Activated naive CD4-positive, alpha-beta T cell (primary cell): ENCODE measurements around the gene SLC38A8.

Source experiments
- DNase-seq, 4 experiments: peaks; one replicate each; lab custom pipeline; 2025; lab: John Stamatoyannopoulos, UW

The SLC38A8 gene

DNA sequence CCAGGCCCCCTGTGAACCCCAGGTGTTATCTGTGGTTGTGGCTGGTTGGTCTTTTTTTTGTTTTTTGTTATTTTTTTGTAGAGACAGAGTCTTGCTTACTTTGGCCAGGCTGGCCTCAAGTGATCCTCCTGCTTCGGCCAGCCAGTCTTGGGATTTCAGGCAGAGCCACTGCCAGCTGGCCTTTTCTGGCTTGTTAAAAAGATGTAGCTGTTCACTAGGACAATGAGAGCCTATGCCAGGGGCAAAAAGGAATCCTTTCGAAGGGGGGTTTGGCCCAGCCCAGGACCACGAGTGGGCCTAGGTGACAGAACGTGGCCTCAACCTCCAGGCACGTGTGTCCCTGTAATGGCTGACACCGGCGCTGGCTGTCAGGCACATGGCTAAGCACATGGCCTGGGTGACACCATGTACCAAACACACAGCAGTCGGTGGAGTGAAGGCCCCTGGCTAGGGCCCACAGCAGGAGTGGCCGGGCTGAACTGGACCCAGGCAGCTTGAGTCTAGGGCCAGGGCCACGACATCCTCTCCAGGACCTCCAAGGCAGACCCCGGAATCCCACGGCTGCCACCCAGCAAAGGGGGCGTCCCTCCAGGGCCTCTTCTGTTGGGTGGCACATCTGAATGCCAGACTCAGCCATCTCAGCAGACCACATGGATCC is 6.9 kb upstream of the SLC38A8 start:
- no peak for DNase-seq

- DNase-seq = no peak
Observed at GRCh38 chr16:84048871-84049270, 6.3 kb upstream of the SLC38A8 start.

DNA sequence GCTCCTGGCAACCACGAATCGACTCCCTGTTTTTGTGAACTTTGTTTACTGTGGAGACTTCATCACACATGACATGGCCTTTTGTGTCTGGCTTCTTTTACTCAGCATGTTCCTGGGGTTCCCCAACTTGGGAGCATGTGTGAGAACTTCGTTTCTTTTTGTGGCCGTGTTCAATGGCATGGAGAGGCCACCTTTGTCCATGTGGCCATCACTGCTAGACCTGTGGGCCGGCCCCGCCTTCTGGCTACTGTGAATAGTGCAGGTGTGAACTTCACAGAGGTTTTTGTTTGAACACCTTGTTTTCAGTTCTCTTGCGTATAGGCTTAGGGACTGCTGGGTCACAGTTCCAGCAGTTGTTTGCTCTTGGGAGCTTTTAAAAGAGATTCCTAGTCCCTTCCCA is 5.7 kb upstream of the SLC38A8 start:
- no peak for DNase-seq

DNA sequence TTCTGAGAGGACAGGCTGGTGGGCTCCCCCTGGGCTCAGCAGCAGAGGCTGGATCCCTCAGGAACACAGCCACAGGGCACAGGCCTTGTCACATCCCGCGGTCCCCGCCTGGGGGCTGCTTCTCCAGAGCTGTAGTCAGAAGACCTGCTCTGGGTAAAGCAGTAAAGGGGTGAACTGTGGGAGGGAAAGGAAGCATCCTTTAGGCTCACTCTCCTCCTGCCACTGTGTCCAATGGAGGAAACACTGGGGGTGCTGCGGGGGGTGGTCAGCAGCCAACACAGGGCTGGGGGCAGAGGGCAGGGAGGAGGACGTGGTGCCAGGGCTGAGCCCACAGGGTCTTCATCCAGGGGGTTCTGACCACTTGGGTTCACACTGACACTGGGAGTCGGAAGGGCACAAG is 5.0 kb upstream of the SLC38A8 start:
- no peak for DNase-seq

DNA sequence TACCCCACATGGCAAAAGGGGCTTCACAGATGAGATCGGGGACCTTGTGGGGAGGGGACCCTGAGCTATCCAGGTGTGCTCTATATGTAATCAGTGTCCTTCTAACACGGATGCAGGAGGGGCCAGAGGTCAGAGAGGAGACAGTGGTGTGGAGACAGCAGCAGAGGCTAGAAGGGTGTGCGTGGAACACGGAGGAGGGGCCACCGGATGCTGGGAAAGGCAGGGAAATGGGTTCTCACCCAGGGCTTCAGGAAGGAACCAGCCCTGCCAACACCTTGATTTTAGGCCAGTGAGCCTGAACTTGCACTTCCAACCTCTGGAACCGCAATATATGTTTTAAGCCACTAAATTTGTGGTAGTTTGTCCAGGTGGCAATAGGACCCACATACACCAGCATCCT is 4.6 kb upstream of the SLC38A8 start:
- no peak for DNase-seq

GRCh38 chr16:84045818-84046470 is 3.3 kb upstream of the SLC38A8 start:
- DNase-seq = no peak

DNA sequence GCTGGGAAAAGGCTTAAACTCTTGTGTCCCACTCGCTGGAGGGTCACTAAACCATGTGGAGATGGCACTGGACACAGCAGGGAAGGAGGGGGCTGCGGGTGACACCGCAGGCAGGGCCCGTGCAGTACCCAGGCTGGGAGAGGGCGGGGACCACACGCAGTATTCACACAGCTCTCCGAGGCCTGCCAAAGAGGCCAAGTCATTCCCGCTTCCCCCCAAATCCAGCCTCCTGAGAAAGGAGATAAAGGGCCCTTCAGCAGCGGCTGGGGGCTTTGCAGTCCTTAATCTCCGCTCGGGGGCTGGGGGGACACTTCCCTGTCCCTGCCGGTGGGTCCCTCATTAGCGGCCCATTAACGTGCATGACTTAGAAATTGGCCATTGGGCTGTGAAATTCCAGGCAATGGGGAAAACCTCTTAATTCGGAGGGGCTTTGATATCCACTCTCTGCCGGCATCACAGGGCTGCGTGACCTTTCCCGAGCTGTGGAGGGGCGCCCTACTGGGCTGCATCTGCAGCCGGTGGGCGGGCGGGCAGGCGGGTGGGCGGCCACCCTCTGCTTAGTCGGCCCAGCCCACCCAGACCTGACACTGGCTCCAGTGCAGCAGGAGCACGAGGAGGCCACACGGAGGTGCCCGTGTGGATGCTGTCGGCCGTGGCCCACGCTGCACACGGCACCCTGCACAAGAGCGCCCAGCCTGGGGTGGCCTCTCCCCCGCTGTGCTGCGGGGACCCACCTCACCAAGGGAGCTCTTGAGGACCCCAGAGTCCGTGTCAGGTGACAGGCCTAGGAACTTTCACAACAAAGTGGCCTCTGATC is 2.6 kb upstream of the SLC38A8 start:
- no peak for DNase-seq

DNA sequence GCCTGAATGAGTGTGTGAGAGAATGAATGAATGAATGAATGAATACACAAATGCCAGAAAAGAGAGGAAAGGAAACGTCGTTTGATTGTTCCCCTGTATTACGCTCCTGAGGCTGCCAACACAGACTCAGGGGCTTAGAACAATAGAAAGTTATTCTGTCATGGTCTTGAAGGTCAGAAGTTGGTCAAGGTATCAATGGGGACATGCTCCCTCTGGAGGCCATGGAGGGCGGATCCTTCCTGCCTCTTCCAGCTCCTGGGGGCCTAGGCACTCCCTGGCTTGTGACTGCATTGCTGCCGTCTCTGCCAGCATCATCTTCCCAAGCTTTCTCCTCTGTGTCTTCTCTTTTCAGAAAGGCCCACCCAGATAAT is 1.5 kb upstream of the SLC38A8 start:
- DNase-seq = no peak

- no peak for DNase-seq
Observed at GRCh38 chr16:84043486-84044117, 1.0 kb upstream of the SLC38A8 start.

GRCh38 chr16:84042879-84043485 is 387 bp upstream of the SLC38A8 start:
- no peak for DNase-seq

DNA sequence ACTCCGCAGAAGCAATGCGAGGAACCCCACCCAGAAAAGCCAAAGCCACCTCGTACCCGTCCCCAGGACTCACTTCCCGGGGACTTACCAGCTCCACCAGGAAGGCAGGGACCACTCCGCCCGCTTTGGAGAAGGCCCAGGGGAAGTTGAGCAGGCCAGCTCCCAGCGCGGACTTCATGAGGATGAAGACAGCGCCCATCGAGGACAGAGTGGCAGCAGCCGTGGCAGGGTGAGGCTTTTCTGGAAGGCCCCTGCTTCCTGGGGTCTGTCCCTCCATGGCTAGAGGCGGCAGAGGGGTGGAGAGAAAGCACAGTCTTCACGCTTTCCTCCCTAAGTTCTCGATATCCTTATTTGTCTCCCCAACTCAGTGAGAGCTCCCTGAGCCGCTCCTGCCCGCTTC is 714 bp downstream of the SLC38A8 start:
- no peak for DNase-seq

- no peak for DNase-seq
Observed at GRCh38 chr16:84040823-84041820, 1.5 kb downstream of the SLC38A8 start.

GRCh38 chr16:84040226-84040822 is 2.3 kb downstream of the SLC38A8 start:
- no peak for DNase-seq

- DNase-seq = no peak
Observed at GRCh38 chr16:84039696-84040095, 2.9 kb downstream of the SLC38A8 start.

GRCh38 chr16:84038469-84038868 is 4.1 kb downstream of the SLC38A8 start:
- no peak for DNase-seq

GRCh38 chr16:84036982-84037425 is 5.6 kb downstream of the SLC38A8 start:
- DNase-seq = no peak

DNA sequence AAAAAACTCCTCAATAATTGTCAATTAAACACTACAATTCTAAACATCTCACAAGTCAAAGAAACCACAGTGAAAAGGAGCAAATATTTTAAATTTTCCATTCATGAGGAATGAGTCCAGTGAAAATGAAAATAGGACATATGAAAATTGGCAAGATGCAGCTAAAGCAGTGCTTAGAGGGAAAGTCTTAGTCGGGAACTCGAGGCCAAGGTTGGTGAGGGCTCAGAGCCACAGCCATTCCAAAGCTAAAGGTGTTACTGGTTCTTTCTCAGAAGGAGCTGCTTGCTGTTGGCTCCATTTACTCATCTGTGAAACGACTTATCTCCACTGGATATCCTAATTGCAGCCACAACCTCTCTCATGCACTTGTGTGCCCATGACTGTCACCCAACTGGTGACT is 6.5 kb downstream of the SLC38A8 start:
- DNase-seq = no peak

GRCh38 chr16:84034516-84034915 is 8.1 kb downstream of the SLC38A8 start:
- no peak for DNase-seq

- no peak for DNase-seq
Observed at GRCh38 chr16:84033251-84034195, 9.1 kb downstream of the SLC38A8 start.
